Smooth muscle cell of the brain vasculature (primary cell): ENCODE results near the gene NSUN6.
"Not testable (repeated sequence)": the region's sequence is repeated elsewhere in the genome, so short reads cannot be mapped to it uniquely, and the experiment has no call there.

Source experiments
- DNase-seq: peaks from one replicate; pipeline ENCODE4 v3.0.0-alpha.2; 2012; ENCODE audit warnings: low read depth, low spot score

The NSUN6 gene

DNA sequence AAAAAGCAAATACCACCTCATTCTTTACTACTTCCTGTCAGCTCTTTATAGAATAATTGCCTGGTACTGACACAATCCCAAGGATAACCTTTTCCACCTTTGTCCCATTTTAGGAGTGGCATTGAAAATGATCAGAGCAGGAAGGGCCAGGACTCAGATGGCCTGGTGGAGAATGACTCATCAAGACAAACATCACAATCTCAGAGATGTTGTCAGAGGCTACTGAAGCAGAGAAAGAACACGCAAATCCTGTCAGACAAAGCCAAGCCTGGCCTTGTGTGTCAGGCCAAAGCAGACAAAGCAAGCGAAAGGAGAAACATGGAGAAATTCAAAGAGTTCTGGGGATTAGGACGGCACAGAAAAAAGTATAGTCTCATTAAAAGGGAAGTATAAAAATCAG, 40.9 kb downstream of the NSUN6 start:
- peak; percentile 13 for DNase-seq

DNA sequence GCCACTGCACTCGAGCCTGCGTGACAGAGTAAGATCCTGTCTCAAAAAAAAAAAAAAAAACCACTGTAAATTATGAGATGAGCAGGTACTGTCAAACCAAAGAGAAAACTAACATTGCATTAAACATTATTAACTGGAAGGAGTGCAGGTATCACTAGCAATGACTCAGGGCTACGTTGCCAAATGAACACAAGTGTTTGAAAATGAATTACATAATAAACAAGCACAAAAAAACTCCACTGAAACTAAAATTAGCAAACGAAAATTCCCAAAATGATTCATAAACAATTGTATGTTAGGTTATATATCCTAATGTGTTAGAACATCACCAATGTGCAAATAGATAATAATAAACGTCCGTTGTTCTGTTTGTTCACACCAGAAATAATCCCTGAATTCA, 42.8 kb downstream of the NSUN6 start:
- no peak for DNase-seq

DNA sequence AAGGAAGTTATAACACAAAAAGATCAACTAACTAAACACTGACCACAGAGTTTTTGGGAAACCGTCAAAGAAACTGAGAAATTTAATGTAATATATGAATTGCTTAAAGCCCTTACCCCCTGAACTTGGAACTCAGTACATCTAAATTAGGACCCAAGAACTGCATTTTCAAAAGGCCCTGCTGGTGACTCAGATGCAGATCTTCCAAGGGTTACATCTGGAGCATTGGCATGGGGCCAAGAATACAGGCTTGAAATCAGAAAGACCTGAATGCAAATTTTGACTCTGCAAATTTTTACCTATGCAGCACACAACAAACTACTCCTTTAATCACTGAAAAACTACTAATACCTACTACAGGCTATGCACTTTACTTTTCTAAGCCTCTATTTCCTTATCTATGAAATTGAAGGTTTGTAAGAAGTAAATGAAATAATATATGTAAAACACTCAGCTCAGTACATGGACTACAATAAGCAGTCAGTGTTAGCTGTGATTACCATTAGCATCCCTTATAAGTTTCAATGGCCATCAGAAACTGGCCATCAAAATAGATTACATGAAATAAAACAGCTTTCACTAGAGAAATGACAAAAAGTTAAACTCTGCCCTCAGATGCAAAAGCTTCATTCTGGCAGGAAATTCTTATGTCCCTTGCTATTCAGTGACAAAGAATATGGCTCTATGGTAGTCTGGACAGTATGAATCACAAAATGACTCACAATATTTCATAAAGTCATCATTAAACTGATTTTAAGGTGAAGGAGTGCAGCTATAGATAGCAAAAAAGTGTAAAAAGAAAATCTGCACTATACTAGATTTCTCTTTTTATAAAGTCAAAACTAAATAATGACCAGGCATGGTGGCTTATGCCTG, 43.6 kb downstream of the NSUN6 start:
- peak; percentile 57 for DNase-seq

DNA sequence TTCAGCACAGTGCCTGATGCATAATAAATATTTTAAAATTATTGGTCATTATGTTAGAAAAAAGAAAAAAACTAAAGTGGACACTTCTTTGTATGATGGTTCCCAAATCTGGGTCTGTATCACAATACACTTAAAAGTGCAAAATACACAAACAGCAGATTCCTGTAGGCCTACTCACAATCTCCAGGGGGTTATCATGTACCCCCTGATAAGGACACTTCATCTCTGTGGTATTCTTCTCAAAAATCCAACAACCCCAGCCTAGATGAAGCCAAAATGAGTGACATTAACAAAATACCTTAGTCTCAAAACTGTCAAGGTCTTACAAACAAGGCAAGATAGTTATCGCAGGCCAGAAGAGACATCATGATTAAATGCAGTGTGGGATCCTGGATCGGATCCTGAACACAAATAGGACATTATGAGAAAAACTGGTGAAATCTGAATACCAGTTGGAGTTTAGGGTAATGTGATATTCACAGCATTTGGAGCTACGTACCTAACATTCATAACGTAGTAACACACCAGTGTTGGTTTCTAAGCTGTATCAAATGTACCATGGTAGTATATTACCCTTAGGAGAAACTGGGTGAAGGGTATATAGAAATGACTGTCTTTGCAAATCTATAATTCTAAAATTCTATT, 45.2 kb downstream of the NSUN6 start:
- DNase-seq = no peak

DNA sequence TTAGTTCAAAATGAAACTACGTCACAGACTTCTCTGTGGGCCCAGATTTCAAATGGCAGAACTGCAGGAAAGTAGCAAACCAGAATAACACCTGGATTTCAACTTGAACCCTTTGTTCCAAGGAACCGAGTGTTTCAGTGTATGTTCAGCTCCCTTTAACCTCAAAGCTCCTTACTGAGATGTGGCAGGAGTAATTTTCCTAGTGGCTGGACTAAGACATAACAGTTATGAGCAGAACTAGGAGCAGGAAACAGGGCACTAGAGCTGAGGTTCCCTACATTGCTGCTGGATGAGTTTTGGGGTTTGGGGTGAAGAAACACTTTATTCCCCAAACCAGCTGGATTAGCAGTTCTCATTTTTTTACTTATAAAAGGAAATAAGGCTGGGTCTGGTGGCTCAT, 50.1 kb downstream of the NSUN6 start:
- no peak for DNase-seq

DNA sequence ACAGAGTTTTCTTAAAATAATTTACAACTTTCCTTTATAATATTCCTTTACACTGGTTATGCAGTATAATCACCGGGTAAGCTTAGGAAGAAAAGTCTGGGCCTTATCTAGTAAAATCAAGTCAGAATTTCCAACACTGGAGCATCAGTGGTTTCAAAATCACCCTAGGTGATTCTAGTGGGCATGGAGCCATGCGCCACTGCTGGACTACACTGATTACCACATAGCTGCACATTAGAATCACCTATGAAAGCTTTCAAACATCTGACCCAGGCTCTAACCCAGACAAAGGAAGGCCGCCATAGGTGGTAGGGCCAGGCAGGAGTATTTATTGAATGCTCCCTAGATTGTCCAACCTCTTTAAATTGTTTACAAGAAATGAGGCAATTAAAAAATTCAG, 52.0 kb downstream of the NSUN6 start:
- DNase-seq = no peak

DNA sequence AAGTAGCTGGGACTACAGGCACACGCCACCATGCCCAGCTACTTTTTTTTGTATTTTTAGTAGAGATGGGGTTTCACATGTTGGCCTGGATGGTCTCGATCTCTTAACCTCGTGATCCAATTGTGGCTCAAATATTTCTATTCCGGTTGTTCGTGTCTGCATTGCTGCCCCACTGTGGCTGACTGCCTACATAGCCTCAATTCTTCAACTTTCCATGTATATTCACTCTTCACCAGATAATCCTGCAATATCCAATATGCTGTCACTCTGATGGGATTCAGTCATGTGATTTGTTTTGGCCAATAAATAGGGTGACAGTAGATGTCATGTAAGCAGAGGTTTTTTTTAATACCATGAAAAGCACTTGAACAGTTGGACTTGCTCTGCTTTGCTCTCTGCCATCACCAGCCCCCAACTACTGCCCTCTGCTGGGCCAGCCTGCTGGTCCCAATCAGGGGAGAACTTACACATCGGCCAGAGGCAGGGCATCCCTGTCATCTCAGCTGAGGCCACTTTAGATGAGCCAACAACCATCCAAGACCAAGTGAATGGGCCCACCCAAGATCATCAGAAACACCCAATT, 56.7 kb downstream of the NSUN6 start:
- no peak for DNase-seq

DNA sequence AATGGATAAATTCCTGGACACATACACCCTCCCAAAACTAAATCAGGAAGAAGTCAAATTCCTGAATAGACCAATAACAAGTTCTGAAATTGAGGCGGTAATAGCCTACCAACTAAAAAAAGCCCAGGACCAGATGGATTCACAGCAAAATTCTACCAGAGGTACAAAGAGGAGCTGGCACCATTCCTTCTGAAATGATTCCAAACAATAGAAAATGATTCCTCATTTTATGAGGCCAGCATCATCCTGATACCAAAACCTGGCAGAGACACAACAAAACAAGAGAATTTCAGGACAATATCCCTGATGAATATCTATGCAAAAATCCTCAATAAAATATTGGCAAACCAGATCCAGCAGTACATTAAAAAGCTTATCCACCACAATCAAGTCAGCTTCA, 60.2 kb downstream of the NSUN6 start:
- DNase-seq = not testable (repeated sequence)

DNA sequence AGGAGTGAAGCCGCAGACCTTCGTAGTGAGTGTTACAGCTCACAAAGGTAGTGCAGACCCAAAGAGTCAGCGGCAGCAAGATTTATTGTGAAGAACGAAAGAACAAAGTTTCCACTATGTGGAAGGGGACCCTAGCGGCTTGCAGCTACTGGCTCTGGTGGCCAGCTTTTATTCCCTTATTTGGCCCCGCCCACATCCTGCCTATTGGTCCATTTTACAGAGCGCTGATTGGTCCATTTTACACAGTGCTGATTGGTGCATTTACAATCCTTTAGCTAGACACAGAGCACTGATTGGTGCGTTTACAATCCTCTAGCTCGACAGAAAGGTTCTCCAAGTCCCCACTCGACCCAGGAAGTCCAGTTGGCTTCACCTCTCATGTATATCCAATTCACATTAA, 64.8 kb downstream of the NSUN6 start:
- DNase-seq = not testable (repeated sequence)

DNA sequence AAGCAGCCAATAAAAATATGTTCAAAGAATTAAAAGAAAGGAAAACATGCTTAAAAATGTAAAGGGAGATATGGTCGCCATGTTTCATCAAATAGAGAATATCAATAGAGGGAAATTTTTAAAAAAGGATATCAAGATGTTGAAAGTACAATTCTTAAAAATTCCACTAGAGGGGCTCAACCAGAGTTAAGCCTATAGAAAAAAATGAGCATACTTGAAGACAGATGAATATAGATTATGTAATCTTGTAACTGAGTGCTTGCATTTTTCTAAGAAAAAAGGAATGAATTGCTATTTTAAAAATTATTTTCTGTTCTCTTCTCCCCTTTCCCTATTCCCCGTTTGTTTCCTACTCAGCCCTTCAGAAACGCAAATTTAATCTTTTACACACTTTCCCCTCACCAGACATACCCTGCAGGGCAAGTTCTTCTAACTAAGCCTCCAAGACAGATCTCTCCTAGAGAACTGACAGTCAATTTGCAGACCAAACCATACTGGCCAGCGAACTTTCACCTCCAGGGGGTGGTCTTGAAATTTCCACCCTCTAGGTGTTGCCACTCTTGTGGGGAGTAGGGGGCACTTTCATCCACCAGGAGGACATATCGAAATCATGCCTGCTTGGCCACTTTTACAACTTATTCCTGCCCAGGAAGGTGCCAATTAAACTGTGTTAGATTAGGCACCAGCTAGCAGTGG, 67.7 kb downstream of the NSUN6 start:
- no peak for DNase-seq

DNA sequence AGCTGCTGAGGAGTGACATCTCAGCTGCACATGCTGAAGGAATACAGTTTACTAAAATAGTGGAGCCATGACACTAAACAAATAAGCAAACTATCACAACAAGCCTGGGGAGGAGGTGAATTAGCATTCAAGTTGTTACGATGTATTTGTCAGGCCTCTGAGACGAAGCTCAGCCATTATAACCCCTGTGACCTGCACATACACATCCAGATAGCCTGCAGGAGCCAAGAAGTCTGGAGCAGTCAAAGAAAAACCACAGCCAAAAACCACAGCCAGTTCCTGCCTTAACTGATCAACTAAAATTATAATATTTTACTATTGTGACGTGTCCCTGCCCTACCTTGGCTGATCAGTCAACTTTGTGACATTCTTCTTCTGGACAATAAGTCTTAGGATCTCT, 68.6 kb downstream of the NSUN6 start:
- no peak for DNase-seq

DNA sequence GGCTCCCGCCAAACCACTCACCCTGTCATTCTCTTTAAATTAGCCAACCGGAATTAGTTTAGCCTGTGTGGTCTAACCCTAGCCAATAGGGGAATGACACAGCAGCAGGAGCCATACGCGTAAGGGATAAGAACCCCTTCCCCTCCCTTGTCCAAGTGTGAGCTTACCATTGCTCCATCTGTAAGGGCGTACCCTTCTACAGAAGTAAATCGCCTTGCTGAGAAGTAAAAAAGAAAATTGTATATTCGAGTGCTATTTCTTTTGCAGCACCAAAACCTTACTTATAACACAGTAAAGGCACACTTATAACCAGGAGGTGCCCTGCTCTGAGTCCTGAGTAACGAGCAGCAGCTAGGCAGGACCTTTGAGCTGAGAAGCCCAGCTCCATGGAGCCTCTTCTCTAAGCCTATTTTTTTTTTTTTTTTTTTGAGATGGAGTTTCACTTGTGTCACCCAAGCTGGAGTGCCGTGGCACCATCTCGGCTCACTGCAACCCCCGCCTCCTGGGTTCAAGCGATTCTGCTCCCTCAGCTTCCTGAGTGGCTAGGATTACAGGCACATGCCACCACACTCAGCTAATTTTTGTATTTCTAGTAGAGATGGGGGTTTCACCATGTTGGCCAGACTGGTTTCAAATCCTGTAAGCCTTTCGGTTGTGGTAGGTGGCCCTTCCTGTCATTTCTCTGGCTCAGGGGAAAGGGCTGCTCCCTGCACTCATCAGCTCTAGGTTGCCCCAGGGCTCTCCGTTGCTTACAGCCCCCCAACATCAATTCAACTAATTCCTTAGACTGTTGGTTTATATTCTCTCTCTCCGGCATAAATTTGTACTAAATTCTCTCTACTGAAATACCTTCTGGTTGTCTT, 73.3 kb downstream of the NSUN6 start:
- DNase-seq = no peak

DNA sequence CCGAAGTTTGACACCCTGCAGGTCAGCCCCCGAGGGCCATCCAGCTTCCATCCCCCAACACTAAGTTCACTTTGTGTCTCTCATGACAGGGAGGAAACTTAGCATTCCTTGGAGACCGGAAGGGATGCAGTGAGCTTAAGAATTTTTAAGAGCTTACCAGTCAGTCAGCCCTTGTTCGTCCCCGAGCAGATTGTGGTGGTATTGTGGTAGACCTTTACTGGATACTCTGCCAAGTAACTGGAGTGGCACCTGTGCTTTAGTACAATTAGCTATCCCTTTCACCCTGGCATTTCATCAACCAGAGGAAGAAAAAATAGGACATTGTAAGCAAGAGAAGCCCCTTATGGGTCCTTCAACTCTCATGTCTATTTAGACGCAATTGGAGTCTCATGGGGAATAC, 74.8 kb downstream of the NSUN6 start:
- no peak for DNase-seq

DNA sequence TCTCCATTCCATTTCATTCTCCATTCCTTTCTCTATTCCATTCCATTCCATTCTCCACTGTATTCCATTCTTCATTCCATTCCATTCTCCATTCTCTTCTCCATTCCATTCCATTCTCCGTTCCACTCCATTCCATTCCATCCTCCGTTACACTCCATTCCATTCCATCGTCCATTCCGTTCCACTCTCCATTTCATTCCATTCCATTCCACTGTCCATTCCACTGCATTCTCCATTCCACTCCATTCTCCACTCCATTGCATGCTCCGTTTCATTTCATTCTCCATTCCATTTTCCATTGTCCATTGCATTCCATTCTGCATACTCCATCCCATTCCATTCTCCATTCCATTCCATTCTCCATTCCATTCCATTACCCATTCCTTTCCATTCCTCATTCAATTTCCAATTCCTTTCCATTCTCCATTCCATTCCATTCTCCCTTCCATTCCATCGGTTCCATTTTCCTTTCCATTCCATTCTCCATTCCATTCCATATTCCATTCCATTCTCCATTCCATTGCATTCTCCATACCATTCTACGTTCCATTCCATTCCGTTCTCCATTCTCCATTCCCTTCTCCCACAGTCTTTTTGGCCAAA, 78.3 kb downstream of the NSUN6 start:
- DNase-seq = no peak

DNA sequence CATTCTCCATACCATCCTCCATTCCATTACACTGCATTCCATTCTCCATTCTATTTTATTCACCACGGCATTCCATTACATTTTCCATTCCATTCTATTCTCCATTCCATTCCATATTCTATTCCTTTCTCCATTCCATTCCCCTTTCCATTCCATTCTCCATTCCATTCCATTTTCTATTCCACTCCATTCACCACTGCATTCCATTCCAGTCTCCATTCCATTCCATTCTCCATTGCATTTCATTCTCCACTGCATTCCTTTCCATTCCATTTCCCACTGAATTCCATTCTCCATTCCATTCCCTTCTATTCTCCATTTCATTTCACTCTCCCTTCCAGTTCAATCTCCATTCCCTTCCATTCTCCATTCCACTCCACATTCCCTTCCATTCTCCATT, 79.6 kb downstream of the NSUN6 start:
- DNase-seq = no peak

DNA sequence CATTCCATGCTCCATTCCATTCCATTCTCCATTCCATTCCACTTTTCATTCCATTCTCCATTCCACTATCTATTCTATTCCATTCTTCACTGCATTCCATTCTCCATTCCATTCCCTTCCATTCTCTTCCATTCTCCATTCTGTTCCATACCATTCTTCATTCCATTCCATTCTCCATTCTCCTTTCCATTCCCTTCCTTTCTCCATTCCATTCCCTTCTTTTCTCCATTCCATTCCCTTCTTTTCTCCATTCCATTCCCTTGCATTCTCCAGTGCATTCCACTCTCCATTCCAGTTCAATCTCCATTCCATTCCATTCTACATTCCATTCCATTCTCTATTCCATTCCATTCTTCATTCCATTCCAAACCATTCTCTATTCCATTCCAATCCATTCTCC, 80.3 kb downstream of the NSUN6 start:
- no peak for DNase-seq

DNA sequence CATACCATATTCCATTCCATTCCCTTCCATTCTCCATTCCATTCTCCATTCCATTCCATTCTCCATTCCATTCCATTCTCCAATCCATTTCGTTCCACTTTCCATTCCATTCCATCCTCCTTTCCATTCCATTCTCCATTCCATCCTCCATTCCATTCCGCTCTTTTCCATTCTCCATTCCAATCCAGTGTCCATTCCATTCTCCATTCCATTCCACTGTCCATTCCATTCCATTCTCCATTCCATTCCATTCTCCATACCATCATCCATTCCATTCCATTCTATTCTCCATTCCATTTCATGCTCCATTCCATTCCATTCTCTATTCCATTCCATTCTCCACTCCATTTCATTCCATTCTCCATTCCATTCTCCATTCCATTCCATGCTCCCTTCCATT, 81.0 kb downstream of the NSUN6 start:
- not testable (repeated sequence) for DNase-seq

DNA sequence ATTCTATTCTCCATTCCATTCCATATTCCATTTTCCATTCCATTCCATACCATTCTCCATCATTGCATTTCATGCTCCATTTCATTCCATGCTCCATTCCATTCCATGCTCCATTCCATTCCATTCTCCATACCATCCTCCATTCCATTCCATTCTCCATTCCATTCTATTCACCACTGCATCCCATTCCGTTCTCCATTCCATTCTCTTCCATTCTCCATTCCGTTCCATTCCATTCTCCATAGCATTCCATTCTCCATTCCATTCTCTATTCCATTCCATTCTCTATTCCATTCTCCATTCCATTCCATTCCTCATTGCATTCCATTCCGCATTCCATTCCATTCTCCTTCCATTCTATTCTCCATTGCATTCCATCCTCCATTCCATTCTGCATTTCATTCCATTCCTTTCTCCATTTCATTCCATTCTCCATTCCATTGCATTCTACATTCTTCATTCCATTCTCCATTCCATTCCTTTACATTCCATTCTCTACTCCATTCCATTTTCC, 84.0 kb downstream of the NSUN6 start:
- no peak for DNase-seq

DNA sequence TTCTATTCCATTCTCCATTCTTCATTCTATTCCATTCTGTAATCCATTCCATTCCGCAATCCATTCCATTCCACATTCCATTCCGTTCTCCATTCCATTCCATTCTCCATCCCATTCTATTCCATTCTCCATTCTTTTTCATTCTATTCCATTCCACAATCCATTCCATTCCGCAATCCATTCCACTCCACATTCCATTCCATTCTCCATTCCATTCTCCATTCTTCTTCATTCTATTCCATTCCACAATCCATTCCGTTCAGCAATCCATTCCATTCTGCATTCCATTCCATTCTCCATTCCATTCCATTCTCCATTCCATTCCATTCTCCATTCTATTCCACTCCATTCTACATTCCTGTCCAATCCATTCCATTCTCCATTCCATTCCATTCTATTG, 85.2 kb downstream of the NSUN6 start:
- DNase-seq = no peak

DNA sequence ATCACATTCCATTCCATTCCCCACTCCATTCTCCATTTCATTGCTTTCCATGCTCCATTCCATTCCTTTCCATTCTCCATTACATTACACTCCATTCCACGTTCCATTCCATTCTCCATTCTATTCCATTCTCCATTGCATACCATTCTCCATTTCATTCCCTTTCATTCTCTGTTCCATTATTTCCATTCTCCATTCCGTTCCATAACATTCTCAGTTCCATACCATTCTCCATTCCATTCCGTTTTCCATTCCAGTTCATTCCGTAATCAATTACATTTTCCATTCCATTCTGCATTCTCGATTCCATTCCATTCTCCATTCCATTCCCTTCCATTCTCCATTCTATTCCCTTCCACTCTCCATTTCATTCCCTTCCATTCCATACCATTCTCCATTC, 86.4 kb downstream of the NSUN6 start:
- DNase-seq = no peak
